Urothelium cell line (cell line): ENCODE measurements around the gene ANKK1.

Experiments
- DNase-seq: peaks from one replicate; pipeline ENCODE4 v3.0.0; 2011; ENCODE audit warnings: low spot score, mixed read lengths
- FAIRE-seq: peaks from 2 replicates; lab custom pipeline; 2011; peaks lifted over from hg19 to GRCh38; lab: Jason Lieb, UNC

The ANKK1 gene

GRCh38 chr11:113408206-113408605 is 20.6 kb downstream of the ANKK1 start:
- DNase-seq (no peak), FAIRE-seq (no peak)

- no peak for FAIRE-seq
- no peak for DNase-seq
Measured at GRCh38 chr11:113408887-113409286, 21.3 kb downstream of the ANKK1 start.

DNA sequence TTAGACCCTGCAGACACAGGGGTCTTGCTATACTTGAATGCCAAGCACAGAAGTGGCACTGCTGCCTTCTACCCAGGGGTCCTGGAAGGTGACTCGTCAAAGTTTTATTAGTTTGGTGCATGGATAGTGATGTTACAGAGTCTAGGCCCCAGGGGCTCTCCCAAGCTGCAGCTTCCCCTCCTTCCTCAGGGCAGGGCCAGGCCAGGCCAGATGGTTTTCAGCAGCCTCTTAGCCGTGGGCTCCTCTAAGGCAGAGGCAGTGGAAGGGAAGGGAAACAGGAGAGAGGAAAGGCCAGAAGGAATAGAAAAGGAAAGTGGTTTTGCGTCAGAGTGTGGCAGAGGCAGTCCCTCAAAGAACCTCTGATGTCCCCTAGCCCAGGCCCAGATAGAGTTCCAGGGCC is 21.9 kb downstream of the ANKK1 start:
- no peak for FAIRE-seq
- no peak for DNase-seq

DNA sequence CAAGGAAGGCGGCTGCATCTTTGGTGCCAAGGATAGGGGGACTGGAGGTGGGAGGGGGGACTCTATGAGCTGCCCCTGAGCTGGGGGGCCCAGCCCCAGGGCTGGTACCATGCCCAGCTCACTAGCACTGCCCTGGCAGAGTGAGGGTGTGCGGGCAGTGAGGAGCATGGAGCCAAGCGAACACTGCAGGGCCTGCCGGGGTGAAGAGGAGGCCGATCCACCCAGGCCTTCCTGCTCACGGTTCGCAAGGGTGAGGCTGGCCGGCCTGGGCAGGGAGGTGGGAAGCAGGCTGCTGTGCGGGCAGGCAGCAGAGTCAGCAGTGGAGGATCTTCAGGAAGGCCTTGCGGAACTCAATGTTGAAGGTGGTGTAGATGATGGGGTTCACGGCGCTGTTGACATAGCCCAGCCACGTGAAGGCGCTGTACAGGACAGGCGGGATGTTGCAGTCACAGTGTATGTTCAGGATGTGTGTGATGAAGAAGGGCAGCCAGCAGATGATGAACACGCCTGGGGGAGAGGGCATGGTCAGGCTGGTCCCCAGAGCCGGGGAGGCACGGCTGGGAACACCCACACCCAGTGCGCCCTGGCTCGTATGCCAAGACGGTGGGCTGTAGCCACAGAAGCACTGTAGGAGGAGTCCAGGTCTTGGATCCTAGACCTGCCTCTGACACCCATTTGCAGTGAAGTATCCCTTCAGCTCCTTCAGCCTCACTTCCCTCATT is 23.0 kb downstream of the ANKK1 start:
- DNase-seq (no peak), FAIRE-seq (peak; percentile 81)

- no peak for DNase-seq
- FAIRE-seq = no peak
Measured at GRCh38 chr11:113411536-113411935, 24.0 kb downstream of the ANKK1 start.

- DNase-seq (no peak), FAIRE-seq (no peak)
Measured at GRCh38 chr11:113412675-113413074, 25.1 kb downstream of the ANKK1 start.

GRCh38 chr11:113415343-113415742 is 27.8 kb downstream of the ANKK1 start:
- FAIRE-seq = no peak
- no peak for DNase-seq

DNA sequence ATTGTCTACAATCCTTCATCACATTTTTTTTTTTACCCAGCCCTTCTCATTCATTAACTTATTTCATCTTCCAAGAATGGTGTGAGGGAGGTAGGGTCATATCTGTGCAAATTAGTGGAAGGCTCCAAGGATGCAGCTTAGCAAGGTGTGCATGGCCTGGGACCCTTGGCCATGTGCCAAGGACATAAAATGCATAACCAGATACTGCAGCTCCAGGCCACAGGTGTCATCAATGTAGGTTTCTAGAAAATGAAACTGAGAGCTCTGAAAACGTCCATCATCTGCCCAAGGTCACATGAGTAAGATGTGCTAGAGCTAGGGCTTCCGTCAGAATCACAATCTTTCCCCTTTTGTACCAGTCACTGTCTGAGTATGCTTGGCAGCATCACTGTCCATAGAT is 29.8 kb downstream of the ANKK1 start:
- FAIRE-seq = no peak
- no peak for DNase-seq

DNA sequence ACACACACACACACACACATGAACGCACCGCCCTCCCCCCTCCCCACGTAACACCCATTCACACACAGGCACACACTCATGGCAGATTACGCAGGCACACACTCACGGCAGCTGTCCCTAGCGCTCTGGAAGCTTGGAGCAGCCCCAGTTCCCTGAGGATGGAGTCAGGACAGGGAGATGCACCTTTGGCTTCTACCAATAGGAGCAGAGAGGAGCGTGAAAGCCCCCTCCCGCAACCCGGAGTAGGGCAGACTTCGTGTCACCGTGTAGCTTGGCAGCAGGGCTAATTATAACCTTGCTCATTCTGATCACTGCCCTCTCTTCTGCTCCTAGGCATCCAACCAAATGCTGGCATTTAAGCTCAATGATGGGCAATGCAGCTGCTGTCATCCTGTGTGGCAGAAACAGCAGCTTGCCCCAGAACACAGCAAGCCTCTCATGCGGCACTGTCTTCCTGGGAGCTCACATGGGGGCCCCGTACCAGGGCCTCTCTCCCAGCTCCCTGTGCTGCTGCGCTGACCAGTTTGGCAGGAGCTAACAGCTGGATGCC is 31.9 kb downstream of the ANKK1 start:
- no peak for DNase-seq
- FAIRE-seq = no peak

GRCh38 chr11:113420808-113421207 is 33.2 kb downstream of the ANKK1 start:
- DNase-seq (no peak), FAIRE-seq (no peak)

DNA sequence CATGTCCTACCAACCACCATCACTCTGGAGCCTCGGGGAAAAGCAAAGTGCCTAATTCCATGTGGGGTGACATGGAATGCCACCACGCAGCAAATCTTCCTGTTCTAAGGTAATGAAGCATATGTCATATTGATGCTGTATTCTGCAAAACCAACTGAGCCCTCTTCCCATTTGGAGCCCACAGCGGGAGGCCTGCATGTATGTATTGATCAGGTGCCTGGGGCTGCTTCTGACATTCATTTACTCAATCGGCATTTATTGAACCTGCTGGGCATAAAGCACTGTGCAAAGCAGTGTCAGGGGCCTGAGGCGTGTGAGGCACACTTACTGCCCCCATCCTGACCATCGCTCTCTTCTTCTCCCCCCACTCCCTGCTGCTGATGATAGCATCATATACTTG is 39.1 kb downstream of the ANKK1 start:
- FAIRE-seq (peak; percentile 75), DNase-seq (no peak)

DNA sequence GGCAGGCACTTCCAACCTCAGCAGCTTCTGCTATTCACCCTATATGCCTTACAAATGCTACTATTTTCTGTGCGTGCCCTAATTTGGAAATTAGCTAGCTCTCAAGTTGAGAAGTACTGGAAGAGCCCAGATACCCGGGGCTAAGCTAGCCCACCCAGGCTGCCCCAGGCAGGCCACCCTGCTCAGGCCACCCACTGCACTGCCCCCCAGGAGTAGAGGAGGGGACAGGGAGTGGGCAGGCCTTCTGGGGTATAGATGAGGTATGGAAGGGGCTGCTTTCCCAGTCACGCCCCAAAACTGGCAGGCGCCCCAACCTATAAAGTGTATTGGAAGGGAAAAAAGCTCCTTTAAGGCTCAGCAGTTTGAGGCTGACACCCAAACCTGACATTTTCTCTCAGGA is 44.2 kb downstream of the ANKK1 start:
- no peak for FAIRE-seq
- no peak for DNase-seq

- DNase-seq = no peak
- FAIRE-seq = no peak
Measured at GRCh38 chr11:113435190-113435968, 47.8 kb downstream of the ANKK1 start.

GRCh38 chr11:113436672-113437252 is 49.2 kb downstream of the ANKK1 start:
- DNase-seq (no peak), FAIRE-seq (peak; percentile 40)

GRCh38 chr11:113440816-113441215 is 53.2 kb downstream of the ANKK1 start:
- DNase-seq (no peak), FAIRE-seq (no peak)

- FAIRE-seq (no peak), DNase-seq (no peak)
Measured at GRCh38 chr11:113444502-113445123, 57.0 kb downstream of the ANKK1 start.

DNA sequence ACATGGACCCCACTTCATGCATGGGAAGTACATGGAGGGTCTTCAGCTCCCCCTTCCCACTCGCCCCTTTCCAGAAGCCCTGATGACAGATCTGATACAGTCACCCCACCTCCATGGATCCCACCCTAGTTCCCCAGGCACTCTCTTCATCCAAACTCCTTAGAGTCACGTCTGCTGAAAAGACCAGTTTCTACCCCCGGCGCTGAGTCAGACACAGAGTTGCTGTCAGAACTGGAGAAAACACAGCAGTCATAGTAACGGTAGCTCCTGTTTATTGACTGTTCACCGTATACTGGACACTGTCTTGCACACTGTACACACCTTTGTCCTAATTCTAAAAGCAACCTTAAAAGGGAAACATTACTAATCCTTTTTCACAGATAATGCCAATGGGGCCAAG is 58.5 kb downstream of the ANKK1 start:
- no peak for FAIRE-seq

DNA sequence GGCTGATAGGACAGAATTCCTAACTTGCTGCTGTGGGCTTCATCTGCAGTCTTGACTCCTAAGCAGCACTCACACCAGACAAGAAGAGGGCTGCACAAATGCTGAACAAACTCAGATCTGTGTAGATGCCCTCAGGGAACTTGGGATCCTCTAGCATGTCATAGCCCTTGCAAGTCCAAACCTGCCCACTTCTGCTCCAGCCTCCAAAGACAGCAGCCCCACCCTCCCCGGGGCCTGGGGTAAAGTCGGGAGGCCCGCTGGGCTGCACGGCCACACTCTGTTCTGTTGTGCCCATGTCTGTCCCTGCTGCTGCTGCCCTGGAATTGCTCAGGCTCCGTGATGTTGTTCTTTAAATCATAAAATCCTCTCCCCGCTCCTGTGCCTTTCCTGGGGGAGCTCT is 59.4 kb downstream of the ANKK1 start:
- no peak for DNase-seq

More for the DNA sequence above, 58.5 kb downstream of the ANKK1 start:
- no peak for DNase-seq

GRCh38 chr11:113447621-113448315 is 60.2 kb downstream of the ANKK1 start:
- FAIRE-seq (peak; percentile 32), DNase-seq (peak; percentile 58)

More for the DNA sequence above, 59.4 kb downstream of the ANKK1 start:
- no peak for FAIRE-seq

DNA sequence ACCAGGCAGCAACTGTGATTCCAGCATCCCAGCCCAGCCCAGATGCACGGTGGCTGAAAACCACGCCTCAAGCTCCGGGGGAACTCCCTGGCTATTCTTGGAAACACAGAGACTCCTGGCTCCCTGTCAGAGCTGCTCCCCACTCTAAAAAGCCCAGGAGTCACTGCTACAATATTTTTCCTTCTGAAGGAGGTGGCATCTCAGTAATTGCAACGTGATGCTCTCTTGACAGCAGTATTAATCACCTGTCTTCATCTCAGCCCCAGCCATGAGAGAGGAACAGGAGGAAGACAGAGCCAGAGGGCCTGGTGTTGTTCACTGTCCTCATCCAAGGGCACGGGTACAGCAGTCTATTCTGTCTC is 60.7 kb downstream of the ANKK1 start:
- DNase-seq (no peak), FAIRE-seq (no peak)

GRCh38 chr11:113449743-113450142 is 62.2 kb downstream of the ANKK1 start:
- DNase-seq (no peak), FAIRE-seq (no peak)
